ENCODE measurements around the gene SOBP. TPM values are rescaled to one million over a fixed set of nuclear protein-coding genes. Genes with fewer than 3 reads are reported as not detected.

SOBP gene
- polyA plus RNA-seq, 1 donor (not counting 4 experiments of a cell fraction or from before 2014, with no cell fraction given): not detected

- Histone ChIP-seq H3K9me3 (ENCODE audit: control insufficient read depth, low read depth, low read length) (no peaks in the 10 kb centered on the region), H3K27me3 (ENCODE audit: control insufficient read depth, extremely low read depth, insufficient read depth, low read length) (peaks cover 5% of the 10 kb centered on the region)
- FAIRE-seq: no peak
Observed at GRCh38 chr6:107653861-107654394, 164.0 kb downstream of the SOBP start.

GRCh38 chr6:107654764-107655163 lies 164.8 kb downstream of the SOBP start:
- no peak for FAIRE-seq
- H3K4me3 ChIP-seq (ENCODE audit: control insufficient read depth in 2 of 3, extremely low read depth in 1 of 3, insufficient read depth in 2 of 3, low read depth in 1 of 3, low read length in 3 of 3): no peak overlapping the region
- H3K9me1 ChIP-seq (ENCODE audit: control insufficient read depth, extremely low read depth, insufficient read depth, low read length): no peaks in the 10 kb centered on the region
- H3K27ac ChIP-seq (ENCODE audit: control insufficient read depth, insufficient read depth, low read length): no peak overlapping the region
- no peak for DNase-seq (ENCODE audit: low read depth, low spot score)
- H3K9me3 ChIP-seq (ENCODE audit: control insufficient read depth, low read depth, low read length): no peaks in the 10 kb centered on the region
- H4K20me1 ChIP-seq (ENCODE audit: control insufficient read depth, extremely low read depth, insufficient read depth, low read length): no peaks in the 10 kb centered on the region
- no peak overlapping the region for H3K9ac ChIP-seq (ENCODE audit: control insufficient read depth, extremely low read depth, insufficient read depth, low read length)
- no peaks in the 10 kb centered on the region for H3K36me3 ChIP-seq (ENCODE audit: control insufficient read depth in 2 of 2, extremely low read depth in 1 of 2, insufficient read depth in 2 of 2, low read length in 2 of 2)
- no peak overlapping the region for H2AFZ ChIP-seq (ENCODE audit: control insufficient read depth, low read length)
- TF ChIP-seq EZH2 (IDR thresholded peaks at IDR 0.05; ENCODE audit: low read length) (no peak), CTCF (optimal IDR thresholded peaks at IDR 0.05 in 1 of 3, IDR thresholded peaks at IDR 0.05 in 1 of 3, conservative IDR thresholded peaks at IDR 0.05 in 1 of 3; ENCODE audit: extremely low read depth in 1 of 3, insufficient read depth in 2 of 3, low read length in 3 of 3) (no peak)
- H3K79me2 ChIP-seq (ENCODE audit: control insufficient read depth, insufficient read depth, low read length): no peaks in the 10 kb centered on the region
- no peaks in the 10 kb centered on the region for H3K4me1 ChIP-seq (ENCODE audit: control insufficient read depth, extremely low read depth, insufficient read depth, low read length)
- peaks cover 5% of the 10 kb centered on the region for H3K27me3 ChIP-seq (ENCODE audit: control insufficient read depth, extremely low read depth, insufficient read depth, low read length)
- H3K4me2 ChIP-seq (ENCODE audit: control insufficient read depth, extremely low read depth, insufficient read depth, low read depth, low read length): no peak overlapping the region
- dilution Hi-C loops (cut with MboI; ENCODE audit: extremely low pct_ligation_motif_present, low sequenced_read_pairs): no loop called here

More at GRCh38 chr6:107653861-107654394, 164.0 kb downstream of the SOBP start:
- Histone ChIP-seq H3K27ac (ENCODE audit: control insufficient read depth, insufficient read depth, low read length) (no peak overlapping the region), H3K36me3 (ENCODE audit: control insufficient read depth in 2 of 2, extremely low read depth in 1 of 2, insufficient read depth in 2 of 2, low read length in 2 of 2) (no peaks in the 10 kb centered on the region), H3K4me1 (ENCODE audit: control insufficient read depth, extremely low read depth, insufficient read depth, low read length) (no peaks in the 10 kb centered on the region), H2AFZ (ENCODE audit: control insufficient read depth, low read length) (no peak overlapping the region), H3K9ac (ENCODE audit: control insufficient read depth, extremely low read depth, insufficient read depth, low read length) (no peak overlapping the region), H3K4me2 (ENCODE audit: control insufficient read depth, extremely low read depth, insufficient read depth, low read depth, low read length) (no peak overlapping the region), H3K4me3 (ENCODE audit: control insufficient read depth in 2 of 3, extremely low read depth in 1 of 3, insufficient read depth in 2 of 3, low read depth in 1 of 3, low read length in 3 of 3) (no peak overlapping the region), H4K20me1 (ENCODE audit: control insufficient read depth, extremely low read depth, insufficient read depth, low read length) (no peaks in the 10 kb centered on the region), H3K9me1 (ENCODE audit: control insufficient read depth, extremely low read depth, insufficient read depth, low read length) (no peaks in the 10 kb centered on the region), H3K79me2 (ENCODE audit: control insufficient read depth, insufficient read depth, low read length) (no peaks in the 10 kb centered on the region)
- TF ChIP-seq EZH2 (IDR thresholded peaks at IDR 0.05; ENCODE audit: low read length) (no peak), CTCF (optimal IDR thresholded peaks at IDR 0.05 in 1 of 3, IDR thresholded peaks at IDR 0.05 in 1 of 3, conservative IDR thresholded peaks at IDR 0.05 in 1 of 3; ENCODE audit: extremely low read depth in 1 of 3, insufficient read depth in 2 of 3, low read length in 3 of 3) (no peak)
- dilution Hi-C loops (cut with MboI; ENCODE audit: extremely low pct_ligation_motif_present, low sequenced_read_pairs): no loop called here
- no peak for DNase-seq (ENCODE audit: low read depth, low spot score)
